K562 (cell line): Measurements from ENCODE around the gene EFS. TPM values are rescaled to one million over a fixed set of nuclear protein-coding genes. Genes with fewer than 3 reads are reported as not detected.

Experiments
- E2F3 ChIP-seq: fragments of 250-450 bp; sonication (Bioruptor Pico); IDR thresholded peaks from 2 replicates; pipeline ENCODE4 v1.4.0; 2020; ENCODE audit warnings: mild to moderate bottlenecking
- EP400 ChIP-seq: fragments of 450-650 bp; IDR thresholded peaks from 2 replicates; pipeline ENCODE4 v1.6.1; 2017; ENCODE audit warnings: antibody characterized with exemption, mild to moderate bottlenecking, moderate library complexity
- KLF16 ChIP-seq: IDR thresholded peaks from 2 replicates; pipeline ENCODE4 v1.6.1; 2016; ENCODE audit warnings: antibody characterized with exemption
- LCOR ChIP-seq: sonication (generic); formaldehyde crosslinking; IDR thresholded peaks from 2 replicates; pipeline ENCODE4 v1.8.0; 2022; ENCODE audit warnings: mild to moderate bottlenecking, missing genetic modification reagents
- LEF1 ChIP-seq: fragments of 450-650 bp; IDR thresholded peaks from 2 replicates; pipeline ENCODE4 v1.6.1; 2016; ENCODE audit warnings: mild to moderate bottlenecking
- NR2C2 ChIP-seq, 2 experiments: fragments of 200-800 bp in 1 of 2; sonication (Bioruptor generic) in 1 of 2; sonication (generic) in 1 of 2; formaldehyde crosslinking in 1 of 2; IDR thresholded peaks; 2 replicates each; pipeline versions ENCODE4 v1.6.1 to v1.8.0; 2016 to 2022; ENCODE audit warnings: mild to moderate bottlenecking in 1 of 2, missing compliant biosample characterization in 1 of 2, missing genetic modification characterization in 1 of 2, missing genetic modification reagents in 1 of 2
- POLR2H ChIP-seq: IDR thresholded peaks from 2 replicates; pipeline ENCODE4 v1.6.1; 2016; ENCODE audit warnings: missing genetic modification characterization, low read depth, mild to moderate bottlenecking, control low read depth, missing compliant biosample characterization, moderate library complexity
- RBM14 ChIP-seq: fragments of 200-400 bp; formaldehyde crosslinking; IDR thresholded peaks from 2 replicates; pipeline ENCODE4 v1.6.1; 2018; ENCODE audit warnings: low read depth, mild to moderate bottlenecking, low read length, moderate library complexity, borderline replicate concordance; ENCODE audit not compliant: insufficient read depth
- RHOXF2B ChIP-seq: fragments of 250-450 bp; sonication (Bioruptor Pico); conservative IDR thresholded peaks from 2 replicates; pipeline ENCODE4 v1.5.1; 2021
- SRF ChIP-seq, 2 experiments: fragments of 250-450, 450-650 bp in 1 of 2; sonication (Bioruptor Pico) in 1 of 2; sonication (generic) in 1 of 2; formaldehyde crosslinking; IDR thresholded peaks; 2 replicates each; pipeline versions ENCODE4 v1.5.0 to v1.5.1; 2020 to 2022; ENCODE audit warnings: mild to moderate bottlenecking in 1 of 2, missing genetic modification reagents in 1 of 2
- TEAD4 ChIP-seq, 2 experiments: sonication (generic) in 1 of 2; formaldehyde crosslinking in 1 of 2; IDR thresholded peaks; 2 replicates each; pipeline versions ENCODE4 v1.6.1 to v1.8.0; 2012 to 2022; ENCODE audit warnings: borderline replicate concordance in 1 of 2, inconsistent platforms in 1 of 2, low read length in 1 of 2, mild to moderate bottlenecking in 1 of 2, missing genetic modification reagents in 1 of 2
- ZNF217 ChIP-seq: sonication (generic); formaldehyde crosslinking; IDR thresholded peaks from 2 replicates; pipeline ENCODE4 v1.8.0; 2022; ENCODE audit warnings: mild to moderate bottlenecking, missing genetic modification reagents
- ZSCAN29 ChIP-seq: fragments of 450-650 bp; IDR thresholded peaks from 2 replicates; pipeline ENCODE4 v1.6.1; 2017
- polyA plus RNA-seq, 8 experiments: library from polyadenylated mRNA; depleted of rRNA in 4 of 8; stranded (reverse) in 5 of 8; unstranded in 3 of 8; fragments of >200 nt; fragmentation: Nextera tagmentation in 2 of 8; fragmentation: Illumina TruSeq in 1 of 8; extraction: Ambion mirVana in 2 of 8; extraction: Trizol in 1 of 8; gene quantifications; 2 replicates each; pipeline versions ENCODE4 v1.2.1 to v1.2.3, GENCODE V29; 2011 to 2014; ENCODE audit warnings: inconsistent platforms in 1 of 8, missing spikeins in 1 of 8
- total RNA-seq, 7 experiments: library from RNA; depleted of rRNA in 6 of 7; stranded (reverse); fragments of >200 nt in 6 of 7; fragmentation: Illumina TruSeq in 2 of 7; extraction: Trizol in 2 of 7; gene quantifications; 2 replicates each; pipeline versions ENCODE4 v1.2.1 to v1.2.3, GENCODE V29; 2011 to 2021; ENCODE audit warnings: low replicate concordance in 1 of 7
- TF ChIP-seq, protein P1 (sequence below): fragments of 450-650 bp; formaldehyde crosslinking; conservative IDR thresholded peaks from 2 replicates; pipeline ENCODE4 v1.4.0; 2022; ENCODE audit warnings: mild to moderate bottlenecking, missing genetic modification characterization
- TF ChIP-seq, protein P2 (sequence below): fragments of 250-450 bp; sonication (Bioruptor Pico); IDR thresholded peaks from 2 replicates; pipeline ENCODE4 v1.4.0; 2020; ENCODE audit warnings: mild to moderate bottlenecking
- TF ChIP-seq, protein P3 (sequence below): fragments of 250-450 bp; sonication (Bioruptor Pico); IDR thresholded peaks from 2 replicates; pipeline ENCODE4 v1.4.0; 2020; ENCODE audit warnings: borderline replicate concordance
- TF ChIP-seq, protein P4 (sequence below): fragments of 250-450 bp; sonication (Bioruptor Pico); IDR thresholded peaks from 2 replicates; pipeline ENCODE4 v1.8.0; 2022; ENCODE audit warnings: moderate library complexity, mild to moderate bottlenecking, inconsistent platforms
- TF ChIP-seq, protein P5 (sequence below): fragments of 250-450 bp; sonication (Bioruptor Pico); IDR thresholded peaks from 2 replicates; pipeline ENCODE4 v1.8.0; 2021; ENCODE audit warnings: borderline replicate concordance, mild to moderate bottlenecking, moderate library complexity; ENCODE audit not compliant: poor library complexity, severe bottlenecking
- TF ChIP-seq, protein P6 (sequence below): sonication (generic); formaldehyde crosslinking; IDR thresholded peaks from 2 replicates; pipeline ENCODE4 v1.9.0; 2022; ENCODE audit warnings: mild to moderate bottlenecking, missing genetic modification reagents

The EFS gene
- total and polyA plus RNA-seq, 9 of the 15 experiments (the other 6 are each of a cell fraction or from before 2014, with no cell fraction given), result 0.01 to 0.03 TPM; not detected in 7

DNA sequence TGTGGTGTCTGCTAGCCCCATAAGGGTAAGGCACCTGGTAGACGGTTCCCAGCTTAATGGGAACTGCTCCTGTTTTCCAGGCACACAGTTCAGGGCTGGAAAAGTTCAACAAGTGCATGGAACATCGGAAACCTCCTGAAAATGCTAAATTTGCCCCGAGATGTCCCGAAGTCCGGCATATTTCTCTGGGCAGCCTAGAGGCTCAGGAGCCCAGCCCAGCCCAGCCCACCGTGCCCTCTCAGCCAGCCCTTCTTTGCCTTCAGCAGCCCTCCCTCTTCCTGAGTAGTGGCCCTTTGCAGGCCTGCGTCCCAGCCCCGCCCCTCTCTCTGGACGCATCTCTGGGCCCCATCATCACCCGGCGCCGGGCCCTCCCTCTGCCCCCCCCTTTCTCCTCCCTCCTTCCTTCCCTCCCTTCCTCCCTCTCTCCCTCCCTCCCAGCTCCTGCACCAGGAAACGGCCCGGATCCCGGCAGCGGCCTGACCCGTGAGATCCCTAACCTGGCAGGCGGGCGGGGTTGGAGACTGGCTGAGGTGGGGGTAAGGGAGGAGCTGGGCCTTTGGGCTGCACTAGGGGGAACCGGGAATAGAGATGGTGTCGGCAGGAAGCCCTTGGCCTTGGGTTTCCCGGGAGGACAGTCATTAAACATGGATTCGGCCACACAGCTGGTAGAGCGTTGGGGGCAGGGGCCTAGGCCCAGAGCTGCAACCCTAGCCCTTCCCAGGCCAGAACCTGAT, 58.4 kb downstream of the EFS start, which contains the start of gene BCL2L2 (continued):
- TF ChIP-seq ZNF217 (CRISPR knock-in tag), result no peak
- TF ChIP-seq RBM14, result 0 out of 2 replicates have a peak, but pooled peaks have one; percentile 9
- TF ChIP-seq SRF (CRISPR knock-in tag; IDR thresholded peaks at IDR 0.05), result no peak
- TF ChIP-seq KLF16, result no peak
- TF ChIP-seq, protein P1, sequence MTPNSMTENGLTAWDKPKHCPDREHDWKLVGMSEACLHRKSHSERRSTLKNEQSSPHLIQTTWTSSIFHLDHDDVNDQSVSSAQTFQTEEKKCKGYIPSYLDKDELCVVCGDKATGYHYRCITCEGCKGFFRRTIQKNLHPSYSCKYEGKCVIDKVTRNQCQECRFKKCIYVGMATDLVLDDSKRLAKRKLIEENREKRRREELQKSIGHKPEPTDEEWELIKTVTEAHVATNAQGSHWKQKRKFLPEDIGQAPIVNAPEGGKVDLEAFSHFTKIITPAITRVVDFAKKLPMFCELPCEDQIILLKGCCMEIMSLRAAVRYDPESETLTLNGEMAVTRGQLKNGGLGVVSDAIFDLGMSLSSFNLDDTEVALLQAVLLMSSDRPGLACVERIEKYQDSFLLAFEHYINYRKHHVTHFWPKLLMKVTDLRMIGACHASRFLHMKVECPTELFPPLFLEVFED (CRISPR knock-in tag), result no peak
- TF ChIP-seq TEAD4 (IDR thresholded peaks at IDR 0.05; ENCODE audit: low read length), result no peak
- no peak for TF ChIP-seq TEAD4 (CRISPR knock-in tag; IDR thresholded peaks at IDR 0.05; ENCODE audit: borderline replicate concordance)
- no peak for TF ChIP-seq EP400
- TF ChIP-seq, protein P2, sequence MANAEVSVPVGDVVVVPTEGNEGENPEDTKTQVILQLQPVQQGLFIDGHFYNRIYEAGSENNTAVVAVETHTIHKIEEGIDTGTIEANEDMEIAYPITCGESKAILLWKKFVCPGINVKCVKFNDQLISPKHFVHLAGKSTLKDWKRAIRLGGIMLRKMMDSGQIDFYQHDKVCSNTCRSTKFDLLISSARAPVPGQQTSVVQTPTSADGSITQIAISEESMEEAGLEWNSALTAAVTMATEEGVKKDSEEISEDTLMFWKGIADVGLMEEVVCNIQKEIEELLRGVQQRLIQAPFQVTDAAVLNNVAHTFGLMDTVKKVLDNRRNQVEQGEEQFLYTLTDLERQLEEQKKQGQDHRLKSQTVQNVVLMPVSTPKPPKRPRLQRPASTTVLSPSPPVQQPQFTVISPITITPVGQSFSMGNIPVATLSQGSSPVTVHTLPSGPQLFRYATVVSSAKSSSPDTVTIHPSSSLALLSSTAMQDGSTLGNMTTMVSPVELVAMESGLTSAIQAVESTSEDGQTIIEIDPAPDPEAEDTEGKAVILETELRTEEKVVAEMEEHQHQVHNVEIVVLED (CRISPR knock-in tag), result peak; percentile 59
- TF ChIP-seq POLR2H, result no peak
- peak; percentile 71; the same call in 1 of the 2 replicates for TF ChIP-seq LCOR (CRISPR knock-in tag)
- TF ChIP-seq, protein P3, sequence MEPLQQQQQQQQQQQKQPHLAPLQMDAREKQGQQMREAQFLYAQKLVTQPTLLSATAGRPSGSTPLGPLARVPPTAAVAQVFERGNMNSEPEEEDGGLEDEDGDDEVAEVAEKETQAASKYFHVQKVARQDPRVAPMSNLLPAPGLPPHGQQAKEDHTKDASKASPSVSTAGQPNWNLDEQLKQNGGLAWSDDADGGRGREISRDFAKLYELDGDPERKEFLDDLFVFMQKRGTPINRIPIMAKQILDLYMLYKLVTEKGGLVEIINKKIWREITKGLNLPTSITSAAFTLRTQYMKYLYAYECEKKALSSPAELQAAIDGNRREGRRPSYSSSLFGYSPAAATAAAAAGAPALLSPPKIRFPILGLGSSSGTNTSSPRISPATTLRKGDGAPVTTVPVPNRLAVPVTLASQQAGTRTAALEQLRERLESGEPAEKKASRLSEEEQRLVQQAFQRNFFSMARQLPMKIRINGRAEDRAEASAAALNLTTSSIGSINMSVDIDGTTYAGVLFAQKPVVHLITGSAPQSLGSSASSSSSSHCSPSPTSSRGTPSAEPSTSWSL (CRISPR knock-in tag), result no peak
- TF ChIP-seq NR2C2 (CRISPR knock-in tag; IDR thresholded peaks at IDR 0.05), result no peak
- TF ChIP-seq NR2C2 (tag; IDR thresholded peaks at IDR 0.05), result peak; percentile 78
- TF ChIP-seq, protein P4, sequence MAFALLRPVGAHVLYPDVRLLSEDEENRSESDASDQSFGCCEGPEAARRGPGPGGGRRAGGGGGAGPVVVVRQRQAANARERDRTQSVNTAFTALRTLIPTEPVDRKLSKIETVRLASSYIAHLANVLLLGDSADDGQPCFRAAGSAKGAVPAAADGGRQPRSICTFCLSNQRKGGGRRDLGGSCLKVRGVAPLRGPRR (CRISPR knock-in tag), result no peak
- no peak for TF ChIP-seq ZSCAN29
- no peak for TF ChIP-seq E2F3 (CRISPR knock-in tag)
- no peak for TF ChIP-seq RHOXF2B (CRISPR knock-in tag)
- TF ChIP-seq LEF1, result peak; percentile 28; the same call in 1 of the 2 replicates
- TF ChIP-seq, protein P5, sequence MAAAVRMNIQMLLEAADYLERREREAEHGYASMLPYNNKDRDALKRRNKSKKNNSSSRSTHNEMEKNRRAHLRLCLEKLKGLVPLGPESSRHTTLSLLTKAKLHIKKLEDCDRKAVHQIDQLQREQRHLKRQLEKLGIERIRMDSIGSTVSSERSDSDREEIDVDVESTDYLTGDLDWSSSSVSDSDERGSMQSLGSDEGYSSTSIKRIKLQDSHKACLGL, result no peak
- TF ChIP-seq, protein P6, sequence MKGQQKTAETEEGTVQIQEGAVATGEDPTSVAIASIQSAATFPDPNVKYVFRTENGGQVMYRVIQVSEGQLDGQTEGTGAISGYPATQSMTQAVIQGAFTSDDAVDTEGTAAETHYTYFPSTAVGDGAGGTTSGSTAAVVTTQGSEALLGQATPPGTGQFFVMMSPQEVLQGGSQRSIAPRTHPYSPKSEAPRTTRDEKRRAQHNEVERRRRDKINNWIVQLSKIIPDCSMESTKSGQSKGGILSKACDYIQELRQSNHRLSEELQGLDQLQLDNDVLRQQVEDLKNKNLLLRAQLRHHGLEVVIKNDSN (CRISPR knock-in tag), result no peak
